CD4-positive, alpha-beta T cell treated with Interleukin-17A for 1 hour (primary cell): Measurements from ENCODE around the gene CHID1.

ENCODE experiments used
- DNase-seq: peaks from one replicate; pipeline ENCODE4 v3.0.0-alpha.2; 2020

Gene CHID1

GRCh38 chr11:883527-883926 lies 27.1 kb downstream of the CHID1 start:
- DNase-seq, result no peak

- no peak for DNase-seq
Observed at GRCh38 chr11:882596-882995, 28.0 kb downstream of the CHID1 start.

- no peak for DNase-seq
Observed at GRCh38 chr11:880447-880846, 30.2 kb downstream of the CHID1 start.

GRCh38 chr11:877565-877964 lies 33.0 kb downstream of the CHID1 start:
- peak; percentile 11 for DNase-seq

- no peak for DNase-seq
Observed at GRCh38 chr11:876545-876944, 34.1 kb downstream of the CHID1 start.

- no peak for DNase-seq
Observed at GRCh38 chr11:875769-876301, 34.8 kb downstream of the CHID1 start.

GRCh38 chr11:875203-875602 lies 35.4 kb downstream of the CHID1 start:
- DNase-seq, result no peak

- DNase-seq, result no peak
Observed at GRCh38 chr11:873706-874105, 36.9 kb downstream of the CHID1 start.

- DNase-seq, result no peak
Observed at GRCh38 chr11:872799-873198, 37.8 kb downstream of the CHID1 start.

- no peak for DNase-seq
Observed at GRCh38 chr11:871472-871871, 39.1 kb downstream of the CHID1 start.

GRCh38 chr11:870418-870817 lies 40.2 kb downstream of the CHID1 start:
- no peak for DNase-seq

GRCh38 chr11:870127-870413 lies 40.5 kb downstream of the CHID1 start:
- no peak for DNase-seq

GRCh38 chr11:869399-870126 lies 41.0 kb downstream of the CHID1 start:
- DNase-seq, result no peak

- no peak for DNase-seq
Observed at GRCh38 chr11:868802-869201, 41.8 kb downstream of the CHID1 start.

GRCh38 chr11:868394-868793 lies 42.2 kb downstream of the CHID1 start:
- no peak for DNase-seq

GRCh38 chr11:867856-868358 lies 42.7 kb downstream of the CHID1 start:
- DNase-seq, result no peak

GRCh38 chr11:866481-866880 lies 44.1 kb downstream of the CHID1 start:
- no peak for DNase-seq

- DNase-seq, result no peak
Observed at GRCh38 chr11:865462-866430, 44.9 kb downstream of the CHID1 start.

GRCh38 chr11:864898-865297 lies 45.7 kb downstream of the CHID1 start:
- no peak for DNase-seq

- DNase-seq, result no peak
Observed at GRCh38 chr11:863910-864827, 46.4 kb downstream of the CHID1 start.

GRCh38 chr11:863023-863909 lies 47.3 kb downstream of the CHID1 start:
- no peak for DNase-seq

- DNase-seq, result no peak
Observed at GRCh38 chr11:862696-863022, 48.0 kb downstream of the CHID1 start.
